Neural crest cell (in vitro differentiated cells): Measurements from ENCODE around the gene DNAJB13. TPM values are rescaled to one million over a fixed set of nuclear protein-coding genes. Genes with fewer than 3 reads are reported as not detected.

ENCODE experiments used
- DNase-seq: peaks from one replicate; pipeline ENCODE4 v3.0.0; 2021; ENCODE audit warnings: low read depth, mixed read lengths, low spot score
- H3K27ac Mint-ChIP-seq: one replicate; pipeline ENCODE4 v1.8.0; 2021; ENCODE audit warnings: mild to moderate bottlenecking, mixed read lengths; ENCODE audit not compliant: unreplicated experiment
- H3K27me3 Mint-ChIP-seq: 2 replicates; pipeline ENCODE4 v1.8.0; 2021; ENCODE audit warnings: low read depth, mild to moderate bottlenecking, mixed read lengths
- H3K36me3 Mint-ChIP-seq: 2 replicates; pipeline ENCODE4 v1.8.0; 2021; ENCODE audit warnings: low read depth, mild to moderate bottlenecking, mixed read lengths
- H3K4me1 Mint-ChIP-seq: 2 replicates; pipeline ENCODE4 v1.8.0; 2021; ENCODE audit warnings: mixed read lengths
- H3K4me3 Mint-ChIP-seq: one replicate; pipeline ENCODE4 v1.8.0; 2021; ENCODE audit warnings: mild to moderate bottlenecking, mixed read lengths
- H3K9me3 Mint-ChIP-seq: 2 replicates; pipeline ENCODE4 v1.8.0; 2021; ENCODE audit warnings: mixed read lengths
- total RNA-seq: library from RNA; stranded (reverse); gene quantifications from 2 replicates; pipeline ENCODE4 v1.2.1, GENCODE V29; 2021
- TF ChIP-seq, protein P1 (sequence below): fragments of 200-600 bp; sonication (generic); conservative IDR thresholded peaks from 2 replicates; pipeline ENCODE4 v1.5.0; 2021; ENCODE audit warnings: antibody characterized with exemption, mild to moderate bottlenecking

Gene DNAJB13
- total RNA-seq, 1 donor from 2014 or later: 0.35 TPM

DNA sequence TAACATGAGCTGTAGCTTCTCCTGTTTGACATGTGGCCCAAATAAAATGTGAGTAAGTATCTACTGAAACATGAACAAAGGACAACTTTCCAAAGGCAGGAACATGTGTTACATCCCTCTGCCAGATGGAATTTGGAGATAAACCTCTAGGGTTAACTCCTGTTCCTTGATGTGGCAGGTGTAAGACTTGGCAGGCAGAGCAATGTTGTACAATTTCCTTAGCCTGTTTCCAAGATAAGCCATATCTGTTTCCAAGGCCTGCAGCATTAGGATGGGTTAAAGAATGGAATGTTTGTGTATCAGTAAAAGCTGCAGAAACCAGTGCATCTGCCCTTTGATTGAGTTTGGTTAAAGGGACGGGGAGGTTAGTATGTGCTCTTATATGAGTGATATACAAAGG is 8.8 kb upstream of the DNAJB13 start:
- Mint-ChIP-seq H3K27me3 (no peaks in the 10 kb centered on the region), H3K27ac (no peak overlapping the region), H3K36me3 (peaks cover 41% of the 10 kb centered on the region), H3K4me3 (no peak overlapping the region), H3K4me1 (peaks cover 8% of the 10 kb centered on the region), H3K9me3 (peaks cover 19% of the 10 kb centered on the region)
- no peak for DNase-seq
- TF ChIP-seq, protein P1, sequence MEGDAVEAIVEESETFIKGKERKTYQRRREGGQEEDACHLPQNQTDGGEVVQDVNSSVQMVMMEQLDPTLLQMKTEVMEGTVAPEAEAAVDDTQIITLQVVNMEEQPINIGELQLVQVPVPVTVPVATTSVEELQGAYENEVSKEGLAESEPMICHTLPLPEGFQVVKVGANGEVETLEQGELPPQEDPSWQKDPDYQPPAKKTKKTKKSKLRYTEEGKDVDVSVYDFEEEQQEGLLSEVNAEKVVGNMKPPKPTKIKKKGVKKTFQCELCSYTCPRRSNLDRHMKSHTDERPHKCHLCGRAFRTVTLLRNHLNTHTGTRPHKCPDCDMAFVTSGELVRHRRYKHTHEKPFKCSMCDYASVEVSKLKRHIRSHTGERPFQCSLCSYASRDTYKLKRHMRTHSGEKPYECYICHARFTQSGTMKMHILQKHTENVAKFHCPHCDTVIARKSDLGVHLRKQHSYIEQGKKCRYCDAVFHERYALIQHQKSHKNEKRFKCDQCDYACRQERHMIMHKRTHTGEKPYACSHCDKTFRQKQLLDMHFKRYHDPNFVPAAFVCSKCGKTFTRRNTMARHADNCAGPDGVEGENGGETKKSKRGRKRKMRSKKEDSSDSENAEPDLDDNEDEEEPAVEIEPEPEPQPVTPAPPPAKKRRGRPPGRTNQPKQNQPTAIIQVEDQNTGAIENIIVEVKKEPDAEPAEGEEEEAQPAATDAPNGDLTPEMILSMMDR: no peak

DNA sequence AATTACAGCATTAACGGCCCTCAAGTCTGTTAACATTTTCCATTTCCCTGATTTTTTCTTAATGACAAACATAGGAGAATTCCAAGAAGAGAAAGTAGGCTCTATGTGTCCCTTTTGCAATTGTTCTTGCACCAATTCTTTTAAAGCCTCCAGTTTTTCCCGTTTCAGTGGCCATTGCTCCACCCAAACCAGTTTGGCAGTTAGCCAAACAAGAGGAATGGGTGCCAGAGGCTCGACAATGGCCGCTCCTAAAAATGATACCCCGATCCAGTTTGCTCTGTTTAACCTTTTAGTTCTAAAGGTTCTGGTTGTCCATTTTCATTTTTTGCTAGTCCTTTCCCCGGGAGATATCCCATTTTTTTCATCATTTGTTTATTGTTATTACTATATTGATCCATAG is 6.7 kb upstream of the DNAJB13 start:
- no peak overlapping the region for H3K27ac Mint-ChIP-seq
- DNase-seq: no peak
- H3K9me3 Mint-ChIP-seq: peaks cover 14% of the 10 kb centered on the region
- no peak overlapping the region for H3K4me3 Mint-ChIP-seq
- H3K36me3 Mint-ChIP-seq: peaks cover 35% of the 10 kb centered on the region
- no peaks in the 10 kb centered on the region for H3K27me3 Mint-ChIP-seq
- peaks cover 8% of the 10 kb centered on the region for H3K4me1 Mint-ChIP-seq
- TF ChIP-seq, protein P1: no peak

DNA sequence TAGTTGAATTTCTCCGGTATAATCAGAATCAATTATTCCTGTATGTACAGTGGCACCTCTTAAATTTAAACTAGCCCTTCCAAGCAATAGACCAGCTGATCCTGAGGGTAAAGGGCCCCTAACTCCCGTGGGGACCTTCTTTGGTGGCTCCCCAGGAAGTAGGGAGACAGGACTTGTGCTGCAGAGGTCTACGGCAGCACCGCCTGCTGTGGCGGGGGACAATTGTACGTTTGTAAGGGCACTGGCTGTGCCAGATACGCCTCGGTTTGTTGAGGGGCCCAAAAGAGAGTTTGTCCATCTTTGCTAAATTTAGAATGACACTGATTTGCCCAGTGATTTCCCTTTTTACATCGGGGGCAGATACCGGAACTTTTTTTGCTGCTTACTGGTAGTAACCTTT is 5.9 kb upstream of the DNAJB13 start:
- Mint-ChIP-seq H3K9me3 (peaks cover 14% of the 10 kb centered on the region), H3K27ac (no peak overlapping the region), H3K27me3 (no peaks in the 10 kb centered on the region), H3K4me1 (peaks cover 8% of the 10 kb centered on the region), H3K36me3 (peaks cover 27% of the 10 kb centered on the region), H3K4me3 (no peak overlapping the region)
- DNase-seq: no peak
- TF ChIP-seq, protein P1: no peak

DNA sequence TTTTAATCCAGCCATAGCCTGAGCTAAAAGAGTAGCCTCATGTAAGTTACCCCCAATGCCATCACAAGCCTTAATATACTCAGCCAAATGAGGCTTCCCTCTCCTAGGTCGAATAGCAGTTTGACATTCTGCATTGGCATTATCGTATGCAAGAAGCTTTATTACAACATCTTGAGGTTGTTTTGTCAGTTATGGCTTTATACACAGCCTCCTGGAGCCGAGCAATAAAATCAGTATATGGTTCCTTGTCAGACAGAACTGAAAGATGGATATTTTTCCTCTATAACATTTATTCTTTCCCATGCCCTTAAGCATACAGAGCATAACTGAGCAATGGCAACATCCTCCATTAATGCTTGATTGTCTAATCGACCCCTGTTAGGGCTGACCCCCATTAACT is 5.4 kb upstream of the DNAJB13 start:
- TF ChIP-seq, protein P1: no peak
- Mint-ChIP-seq H3K36me3 (peaks cover 23% of the 10 kb centered on the region), H3K4me3 (no peak overlapping the region), H3K4me1 (peaks cover 8% of the 10 kb centered on the region), H3K27me3 (no peaks in the 10 kb centered on the region), H3K27ac (no peak overlapping the region), H3K9me3 (peaks cover 12% of the 10 kb centered on the region)
- no peak for DNase-seq

DNA sequence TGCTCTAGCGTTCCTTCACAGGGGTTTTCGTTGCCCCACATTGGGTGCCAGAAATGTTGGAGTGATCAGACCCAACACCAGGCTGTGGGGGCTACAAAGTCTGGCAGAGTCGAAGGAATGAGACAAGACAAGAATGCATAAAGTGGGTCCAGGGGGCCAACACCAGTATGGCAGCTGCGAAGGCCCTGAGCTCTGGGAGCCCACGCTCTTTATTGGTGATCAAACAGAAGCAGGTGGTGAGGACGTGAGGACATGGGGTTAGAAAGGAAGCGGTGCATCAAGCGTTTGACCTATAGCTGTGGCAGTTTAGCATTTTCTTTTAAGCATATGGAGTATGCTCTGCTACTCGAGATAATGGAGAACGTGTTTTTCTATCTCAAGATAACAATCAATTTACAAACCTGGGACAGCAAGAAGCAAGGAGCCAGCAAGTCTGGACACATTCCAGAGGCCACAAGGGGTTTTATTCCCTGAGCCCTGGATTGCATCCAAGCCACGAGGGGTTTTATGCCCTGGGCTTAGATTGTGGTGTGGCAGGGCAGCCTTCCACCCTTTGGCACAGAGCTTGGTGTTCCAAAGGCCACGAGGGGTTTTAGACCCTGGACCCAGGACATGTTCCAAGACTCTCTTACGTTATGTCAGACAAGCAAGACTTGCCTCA is 3.9 kb upstream of the DNAJB13 start:
- H3K4me3 Mint-ChIP-seq: no peak overlapping the region
- peaks cover 10% of the 10 kb centered on the region for H3K36me3 Mint-ChIP-seq
- no peaks in the 10 kb centered on the region for H3K27me3 Mint-ChIP-seq
- no peak for DNase-seq
- peaks cover 13% of the 10 kb centered on the region for H3K4me1 Mint-ChIP-seq
- TF ChIP-seq, protein P1: no peak
- H3K27ac Mint-ChIP-seq: no peak overlapping the region
- peaks cover 4% of the 10 kb centered on the region for H3K9me3 Mint-ChIP-seq
